Measurements from ENCODE around the gene BDH1. TPM values are rescaled to one million over a fixed set of nuclear protein-coding genes. Genes with fewer than 3 reads are reported as not detected.
"Not testable (repeated sequence)": the region's sequence is repeated elsewhere in the genome, so short reads cannot be mapped to it uniquely, and the experiment has no call there.

BDH1 gene
- polyA plus RNA-seq, 3 donors, result 39.9 to 44.2 (median 40.0) TPM

GRCh38 chr3:197522881-197523441 is 32.8 kb downstream of the BDH1 start:
- no peak for DNase-seq (ENCODE audit: low read depth in 3 of 3, low spot score in 2 of 3)

DNA sequence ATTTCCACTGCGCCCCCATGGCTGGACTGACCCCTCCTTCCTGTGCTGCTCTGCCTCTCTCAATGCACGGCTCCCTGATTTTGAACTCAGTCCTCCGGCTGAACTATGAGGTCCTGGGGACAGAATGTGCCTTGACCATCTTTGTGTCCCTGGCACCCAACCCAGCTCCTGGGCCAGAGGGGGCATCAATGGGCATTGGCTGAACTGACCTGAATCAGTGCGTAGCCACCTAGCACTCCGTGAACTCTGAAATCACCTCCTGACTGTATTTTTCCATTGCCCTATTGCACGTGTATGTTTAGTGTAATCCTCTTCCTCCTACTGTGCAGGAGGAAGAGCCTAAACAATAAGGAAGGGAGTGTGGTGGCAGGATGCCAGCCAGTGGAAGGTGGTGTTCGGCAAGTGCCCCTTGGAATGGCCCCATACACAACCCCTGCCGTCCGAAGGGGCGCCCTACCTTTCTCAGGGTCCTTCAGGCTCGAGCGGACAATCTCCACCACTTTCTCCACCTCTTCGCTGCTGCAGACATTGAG is 33.5 kb downstream of the BDH1 start:
- DNase-seq (ENCODE audit: low read depth in 3 of 3, low spot score in 2 of 3), result no peak

GRCh38 chr3:197521277-197522182 is 34.2 kb downstream of the BDH1 start:
- DNase-seq (ENCODE audit: low read depth in 3 of 3, low spot score in 2 of 3), result no peak

DNA sequence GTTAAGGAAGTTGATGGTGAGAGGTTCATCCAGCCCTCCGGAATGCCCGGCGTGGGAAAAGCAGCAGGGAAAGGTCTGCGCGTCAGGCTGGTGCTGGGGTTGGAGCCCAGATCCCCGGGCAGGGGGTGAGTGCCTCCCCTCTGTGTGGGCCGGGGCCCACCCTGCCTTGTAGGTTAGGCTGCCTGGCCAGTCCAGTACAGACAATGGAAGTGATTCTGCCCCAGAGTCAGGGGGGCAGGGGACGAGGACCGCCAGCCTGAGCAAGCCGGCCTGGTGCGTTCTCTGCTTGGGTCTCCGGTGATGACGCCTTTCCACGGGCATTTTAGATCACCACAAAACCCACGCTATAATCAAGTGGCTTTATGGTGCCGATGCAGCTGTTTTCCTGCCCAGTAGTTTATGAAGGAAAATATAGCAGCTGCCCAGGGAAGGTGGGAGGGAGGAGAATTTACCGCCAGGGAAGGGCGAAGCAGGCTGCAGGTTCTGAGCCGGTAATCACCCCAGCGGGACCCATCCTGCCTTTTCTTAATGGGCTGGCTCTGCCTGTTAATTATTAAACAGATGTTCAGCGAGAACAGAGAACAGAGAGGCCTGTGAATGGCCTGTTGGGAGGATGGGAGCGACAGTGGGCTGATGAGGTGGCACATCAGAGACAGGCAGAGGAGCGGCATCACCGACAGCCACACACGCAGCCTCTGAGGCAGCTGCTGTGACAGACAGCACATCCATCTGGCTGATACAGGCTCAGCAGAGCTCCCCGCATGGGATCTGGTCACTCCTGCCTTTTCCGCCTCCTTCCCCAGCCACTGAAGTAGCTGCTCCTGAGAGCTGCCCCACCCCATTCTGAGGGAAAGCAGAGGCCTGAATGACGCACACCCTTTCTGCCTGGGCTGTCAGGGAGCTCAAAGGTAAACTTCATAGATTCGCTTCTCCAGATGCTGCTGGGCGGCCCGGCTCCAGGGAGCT is 35.2 kb downstream of the BDH1 start:
- DNase-seq (ENCODE audit: low read depth in 3 of 3, low spot score in 2 of 3), result no peak

DNA sequence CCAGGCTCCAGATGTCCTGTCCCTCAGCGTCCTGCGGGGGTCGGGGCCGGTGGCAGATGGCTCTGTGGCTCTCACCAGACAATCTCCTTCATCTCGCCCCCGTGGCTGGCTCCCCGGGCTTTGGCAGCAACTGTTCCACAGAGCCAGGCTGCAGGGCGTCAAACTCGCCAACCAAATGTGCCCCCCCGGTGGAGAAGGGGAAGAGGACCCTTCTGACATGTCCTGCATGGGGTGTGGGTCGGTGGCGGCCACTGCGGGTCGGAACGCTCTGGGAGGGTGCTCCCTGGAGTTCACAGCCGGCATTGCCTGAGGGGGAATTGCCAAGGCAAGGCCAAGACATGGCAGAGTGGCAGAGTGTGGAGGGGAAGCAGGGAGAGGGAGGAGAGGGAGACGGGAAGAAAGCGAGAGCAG is 36.0 kb downstream of the BDH1 start:
- DNase-seq (ENCODE audit: low read depth in 3 of 3, low spot score in 2 of 3), result no peak

- no peak for DNase-seq (ENCODE audit: low read depth in 3 of 3, low spot score in 2 of 3)
Observed at GRCh38 chr3:197518881-197519421, 36.8 kb downstream of the BDH1 start.

DNA sequence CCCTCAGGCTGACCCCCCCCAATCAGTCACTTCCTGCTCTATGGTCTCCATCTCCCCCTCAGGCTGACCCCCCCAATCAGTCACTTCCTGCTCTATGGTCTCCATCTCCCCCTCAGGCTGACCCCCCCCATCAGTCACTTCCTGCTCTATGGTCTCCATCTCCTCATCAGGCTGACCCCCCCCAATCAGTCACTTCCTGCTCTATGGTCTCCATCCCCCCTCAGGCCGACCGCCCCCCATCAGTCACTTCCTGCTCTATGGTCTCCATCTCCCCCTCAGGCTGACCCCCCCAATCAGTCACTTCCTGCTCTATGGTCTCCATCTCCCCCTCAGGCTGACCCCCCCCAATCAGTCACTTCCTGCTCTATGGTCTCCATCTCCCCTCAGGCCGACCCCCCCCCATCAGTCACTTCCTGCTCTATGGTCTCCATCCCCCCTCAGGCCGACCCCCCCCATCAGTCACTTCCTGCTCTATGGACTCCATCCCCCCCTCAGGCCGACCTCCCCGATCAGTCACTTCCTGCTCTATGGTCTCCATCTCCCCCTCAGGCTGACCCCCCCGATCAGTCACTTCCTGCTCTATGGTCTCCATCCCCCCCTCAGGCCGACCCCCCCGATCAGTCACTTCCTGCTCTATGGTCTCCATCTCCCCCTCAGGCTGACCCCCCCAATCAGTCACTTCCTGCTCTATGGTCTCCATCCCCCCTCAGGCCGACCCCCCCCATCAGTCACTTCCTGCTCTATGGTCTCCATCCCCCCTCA is 37.7 kb downstream of the BDH1 start:
- not testable (repeated sequence) for DNase-seq (ENCODE audit: low read depth in 3 of 3, low spot score in 2 of 3)

DNA sequence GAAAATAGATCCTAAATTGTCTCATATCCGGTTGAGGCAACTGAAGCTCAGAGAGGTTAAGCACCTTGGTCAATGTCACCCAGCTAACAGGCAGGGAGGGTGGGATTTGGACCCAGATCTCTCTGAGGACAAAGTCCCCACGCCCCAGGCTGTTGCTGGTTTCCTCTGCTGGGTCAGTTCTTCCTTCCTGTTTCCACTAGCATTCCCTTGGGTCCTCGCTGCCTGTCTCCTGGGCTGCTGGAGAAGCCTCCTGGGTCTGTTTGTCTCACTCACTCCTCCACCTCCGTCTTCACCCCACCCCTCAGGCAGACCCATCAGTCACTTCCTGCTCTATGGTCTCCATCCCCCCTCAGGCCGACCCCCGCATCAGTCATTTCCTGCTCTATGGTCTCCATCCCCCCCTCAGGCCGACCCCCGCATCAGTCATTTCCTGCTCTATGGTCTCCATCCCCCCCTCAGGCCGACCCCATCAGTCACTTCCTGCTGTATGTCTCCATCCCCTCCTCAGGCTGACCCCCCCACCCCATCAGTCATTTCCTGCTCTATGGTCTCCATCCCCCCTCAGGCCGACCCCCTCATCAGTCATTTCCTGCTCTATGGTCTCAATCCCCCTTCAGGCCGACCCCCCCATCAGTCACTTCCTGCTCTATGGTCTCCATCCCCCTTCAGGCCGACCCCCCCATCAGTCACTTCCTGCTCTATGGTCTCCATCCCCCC is 38.7 kb downstream of the BDH1 start:
- not testable (repeated sequence) for DNase-seq (ENCODE audit: low read depth in 3 of 3, low spot score in 2 of 3)

GRCh38 chr3:197516517-197516889 is 39.3 kb downstream of the BDH1 start:
- no peak for DNase-seq (ENCODE audit: low read depth in 3 of 3, low spot score in 2 of 3)

DNA sequence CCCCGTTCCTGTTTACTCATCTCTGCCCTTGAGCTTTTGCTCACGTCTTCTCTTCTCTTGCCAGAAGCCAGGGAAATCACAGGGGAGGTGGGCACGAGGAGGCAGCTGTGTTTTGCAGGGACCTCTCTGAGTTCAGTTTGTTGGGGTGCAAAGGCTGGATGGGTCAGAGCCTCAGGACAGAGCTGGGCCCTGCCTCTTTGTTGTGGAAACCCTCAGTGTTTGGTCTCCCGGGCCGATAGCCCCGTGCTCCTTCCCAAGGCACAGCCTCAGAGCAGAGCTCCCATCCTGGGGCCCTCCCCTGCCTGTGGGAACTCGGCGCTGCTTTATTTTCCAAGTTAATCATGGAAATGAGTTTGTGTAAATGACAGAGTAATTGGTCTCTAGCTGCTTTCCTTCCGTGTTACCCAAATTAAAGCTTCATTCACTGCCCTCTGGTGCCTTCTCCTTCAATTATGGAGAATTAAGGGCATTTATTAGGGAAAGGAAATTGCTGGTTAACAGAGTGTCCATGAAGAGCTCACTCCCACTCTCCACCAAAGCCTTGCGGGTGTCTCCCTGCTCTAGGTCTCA is 40.9 kb downstream of the BDH1 start:
- no peak for DNase-seq (ENCODE audit: low read depth in 3 of 3, low spot score in 2 of 3)

- DNase-seq (ENCODE audit: low read depth in 3 of 3, low spot score in 2 of 3), result no peak
Observed at GRCh38 chr3:197513953-197514785, 41.6 kb downstream of the BDH1 start.

- DNase-seq (ENCODE audit: low read depth in 3 of 3, low spot score in 2 of 3), result no peak
Observed at GRCh38 chr3:197512691-197513571, 42.8 kb downstream of the BDH1 start.

DNA sequence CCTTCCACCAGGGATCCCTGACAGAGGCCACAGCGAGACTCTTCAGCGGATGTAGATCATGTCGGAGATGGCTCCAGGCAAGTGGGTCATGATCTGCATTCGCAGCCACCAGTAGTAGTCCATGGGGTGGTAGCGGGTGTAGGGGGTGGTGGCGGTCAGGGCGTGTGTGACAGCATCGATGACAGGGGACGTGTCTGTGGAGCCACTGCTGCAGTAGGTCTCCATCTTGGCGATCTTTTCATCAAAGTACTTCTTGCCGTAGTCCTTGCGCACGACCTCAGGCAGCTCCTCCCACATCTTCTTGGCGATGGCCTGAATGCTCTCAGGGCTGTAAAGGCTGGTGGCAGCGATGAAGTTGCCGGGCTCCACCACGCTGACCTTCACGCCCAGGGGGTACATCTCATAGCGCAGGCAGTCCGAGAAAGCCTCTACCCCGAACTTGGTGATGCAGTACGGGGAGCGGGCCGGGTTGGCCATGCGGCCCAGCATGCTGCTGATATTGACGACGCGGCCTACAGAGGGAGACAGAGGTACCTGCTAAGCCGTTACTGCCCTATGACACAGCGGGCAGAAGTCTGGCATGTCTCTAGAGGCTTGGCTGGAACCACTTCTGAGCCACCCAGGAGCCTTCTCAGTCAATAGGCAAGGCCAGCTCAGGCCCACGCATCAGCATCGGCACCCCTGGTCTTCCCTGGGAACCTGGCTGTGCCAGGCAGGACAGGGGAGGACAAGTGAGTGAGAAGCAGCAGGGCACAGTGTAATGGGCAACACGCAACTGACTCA is 43.7 kb downstream of the BDH1 start:
- DNase-seq (ENCODE audit: low read depth in 3 of 3, low spot score in 2 of 3), result no peak

GRCh38 chr3:197511130-197511529 is 44.6 kb downstream of the BDH1 start:
- DNase-seq (ENCODE audit: low read depth in 3 of 3, low spot score in 2 of 3), result no peak

- no peak for DNase-seq (ENCODE audit: low read depth in 3 of 3, low spot score in 2 of 3)
Observed at GRCh38 chr3:197510642-197511018, 45.1 kb downstream of the BDH1 start.

Data from right renal cortex interstitium (tissue), 3 donors.